ENCODE results near the gene PCDHGB1.

- TF ChIP-seq POLR2A (IDR thresholded peaks at IDR 0.05) (no peak), POLR2AphosphoS5 (IDR thresholded peaks at IDR 0.05) (no peak)
- TF ChIP-seq, protein P1, sequence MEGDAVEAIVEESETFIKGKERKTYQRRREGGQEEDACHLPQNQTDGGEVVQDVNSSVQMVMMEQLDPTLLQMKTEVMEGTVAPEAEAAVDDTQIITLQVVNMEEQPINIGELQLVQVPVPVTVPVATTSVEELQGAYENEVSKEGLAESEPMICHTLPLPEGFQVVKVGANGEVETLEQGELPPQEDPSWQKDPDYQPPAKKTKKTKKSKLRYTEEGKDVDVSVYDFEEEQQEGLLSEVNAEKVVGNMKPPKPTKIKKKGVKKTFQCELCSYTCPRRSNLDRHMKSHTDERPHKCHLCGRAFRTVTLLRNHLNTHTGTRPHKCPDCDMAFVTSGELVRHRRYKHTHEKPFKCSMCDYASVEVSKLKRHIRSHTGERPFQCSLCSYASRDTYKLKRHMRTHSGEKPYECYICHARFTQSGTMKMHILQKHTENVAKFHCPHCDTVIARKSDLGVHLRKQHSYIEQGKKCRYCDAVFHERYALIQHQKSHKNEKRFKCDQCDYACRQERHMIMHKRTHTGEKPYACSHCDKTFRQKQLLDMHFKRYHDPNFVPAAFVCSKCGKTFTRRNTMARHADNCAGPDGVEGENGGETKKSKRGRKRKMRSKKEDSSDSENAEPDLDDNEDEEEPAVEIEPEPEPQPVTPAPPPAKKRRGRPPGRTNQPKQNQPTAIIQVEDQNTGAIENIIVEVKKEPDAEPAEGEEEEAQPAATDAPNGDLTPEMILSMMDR (IDR thresholded peaks at IDR 0.05): no peak
Observed at GRCh38 chr5:141322261-141322660, 27.6 kb upstream of the PCDHGB1 start.
